Measurements from ENCODE around the gene CEP78.
A peak's percentile ranks its signal among the peaks of the same experiment; 100 is the strongest.

The CEP78 gene

DNA sequence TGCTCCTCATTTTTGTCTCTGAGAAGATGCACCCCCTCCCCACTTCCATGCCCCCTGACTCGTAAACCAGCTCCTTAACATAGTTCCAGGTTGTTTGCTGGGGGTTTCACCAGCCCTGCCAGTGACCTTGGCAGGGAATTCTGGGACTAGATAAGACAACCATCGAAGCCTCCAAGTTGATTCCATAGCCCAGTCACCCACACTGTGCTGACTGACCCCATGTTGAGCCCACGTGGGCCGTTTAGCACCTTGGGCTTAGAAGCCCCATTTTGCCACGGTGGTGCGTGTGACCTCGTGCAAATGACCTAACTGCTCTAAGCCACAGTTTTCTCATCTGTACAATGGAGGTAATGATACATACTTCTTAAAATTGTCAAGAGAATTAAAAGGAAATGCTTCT, 85.6 kb downstream of the CEP78 start:
- no peak overlapping the region for H3K4me3 ChIP-seq (ENCODE audit: low read depth, low read length)
- DNase-seq (ENCODE audit: low read depth), result no peak
- no peak for TF ChIP-seq CTCF (conservative IDR thresholded peaks at IDR 0.05; ENCODE audit: low read depth, low read length)

DNA sequence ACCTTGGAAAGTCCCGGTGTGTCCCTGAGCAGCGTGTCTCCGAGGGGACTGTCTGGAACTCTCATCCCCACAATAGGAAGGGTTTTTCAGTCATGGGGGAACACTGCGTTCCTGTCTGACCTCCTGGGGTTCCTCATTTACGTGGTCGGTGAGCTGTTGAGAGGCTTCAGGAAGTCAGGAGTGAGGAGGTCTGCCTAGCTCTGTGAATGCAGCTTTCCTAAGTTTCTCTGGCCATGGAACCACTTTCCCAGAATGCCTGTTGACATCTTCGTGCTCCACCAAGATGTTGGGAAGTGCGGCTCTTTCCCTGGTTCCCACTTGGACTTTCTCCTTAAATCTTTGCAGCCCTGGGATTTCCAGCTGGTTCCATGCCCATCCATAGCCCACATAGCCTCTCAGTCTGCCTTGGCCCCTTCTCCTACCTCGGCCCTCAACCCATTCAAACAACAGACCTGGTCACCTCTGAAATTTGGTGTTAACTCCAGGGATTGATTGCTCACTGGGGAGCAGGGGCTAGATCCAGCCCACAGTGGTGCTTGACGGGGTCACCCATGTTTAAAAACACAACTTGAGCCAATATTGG, 88.3 kb downstream of the CEP78 start:
- no peak for TF ChIP-seq CTCF (conservative IDR thresholded peaks at IDR 0.05; ENCODE audit: low read depth, low read length)
- no peak for DNase-seq (ENCODE audit: low read depth)
- no peak overlapping the region for H3K4me3 ChIP-seq (ENCODE audit: low read depth, low read length)

GRCh38 chr9:78324682-78325081, 88.8 kb downstream of the CEP78 start:
- TF ChIP-seq CTCF (conservative IDR thresholded peaks at IDR 0.05; ENCODE audit: low read depth, low read length), result no peak
- no peak for DNase-seq (ENCODE audit: low read depth)
- H3K4me3 ChIP-seq (ENCODE audit: low read depth, low read length), result no peak overlapping the region

- DNase-seq (ENCODE audit: low read depth), result peak; percentile 94
- TF ChIP-seq CTCF (conservative IDR thresholded peaks at IDR 0.05; ENCODE audit: low read depth, low read length), result no peak
- no peak overlapping the region for H3K4me3 ChIP-seq (ENCODE audit: low read depth, low read length)
Measured at GRCh38 chr9:78325343-78325742, 89.5 kb downstream of the CEP78 start.

GRCh38 chr9:78325846-78326360, 90.0 kb downstream of the CEP78 start:
- DNase-seq (ENCODE audit: low read depth), result no peak
- TF ChIP-seq CTCF (conservative IDR thresholded peaks at IDR 0.05; ENCODE audit: low read depth, low read length), result no peak
- no peak overlapping the region for H3K4me3 ChIP-seq (ENCODE audit: low read depth, low read length)

- no peak for DNase-seq (ENCODE audit: low read depth)
- TF ChIP-seq CTCF (conservative IDR thresholded peaks at IDR 0.05; ENCODE audit: low read depth, low read length), result no peak
- no peak overlapping the region for H3K4me3 ChIP-seq (ENCODE audit: low read depth, low read length)
Measured at GRCh38 chr9:78326564-78326963, 90.7 kb downstream of the CEP78 start.

All from choroid plexus epithelial cell (primary cell).